DMS153 (cell line): ENCODE data around the gene RGS14.
"Not testable (repeated sequence)": the region's sequence is repeated elsewhere in the genome, so short reads cannot be mapped to it uniquely, and the experiment has no call there.

Source experiments
- DNase-seq: peaks from one replicate; lab custom pipeline; 2025; lab: John Stamatoyannopoulos, UW

Gene RGS14

DNA sequence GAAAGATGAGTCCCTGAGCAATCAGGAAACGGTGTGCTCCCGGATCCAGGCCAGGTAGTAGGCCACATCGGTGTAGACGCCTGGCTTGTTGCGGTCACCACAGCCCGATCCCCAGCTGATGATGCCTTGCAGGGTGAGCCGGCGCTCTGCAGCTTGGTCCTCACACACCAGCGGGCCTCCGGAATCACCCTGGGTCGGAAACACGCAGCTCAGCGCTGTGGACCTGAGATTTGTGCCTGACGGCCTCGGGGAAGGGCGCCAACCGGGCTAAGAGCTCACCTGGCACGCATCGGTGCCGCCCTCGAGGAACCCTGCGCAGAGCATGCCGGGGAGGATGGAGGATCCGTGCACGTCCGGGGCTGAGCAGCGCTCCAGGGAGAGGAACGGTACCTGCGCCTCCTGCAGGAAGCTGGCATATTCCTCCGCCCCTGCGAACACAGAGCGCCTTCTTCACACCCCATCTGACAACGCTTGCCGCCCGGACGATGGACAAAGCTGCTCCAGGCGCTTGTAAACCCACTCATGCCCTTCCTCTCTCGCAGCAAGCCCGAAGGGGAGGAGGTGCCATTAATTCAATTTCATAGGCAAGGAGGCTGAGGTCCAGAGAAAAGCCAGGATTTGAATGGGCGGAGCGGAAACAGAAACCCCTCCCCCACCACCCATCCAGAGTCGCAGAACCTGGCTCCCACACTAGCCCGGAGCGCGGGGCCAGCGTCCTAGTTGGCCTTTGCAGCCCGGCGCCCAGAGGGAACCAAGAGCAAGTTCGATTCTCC, 44.7 kb downstream of the RGS14 start:
- DNase-seq = peak; percentile 70

DNA sequence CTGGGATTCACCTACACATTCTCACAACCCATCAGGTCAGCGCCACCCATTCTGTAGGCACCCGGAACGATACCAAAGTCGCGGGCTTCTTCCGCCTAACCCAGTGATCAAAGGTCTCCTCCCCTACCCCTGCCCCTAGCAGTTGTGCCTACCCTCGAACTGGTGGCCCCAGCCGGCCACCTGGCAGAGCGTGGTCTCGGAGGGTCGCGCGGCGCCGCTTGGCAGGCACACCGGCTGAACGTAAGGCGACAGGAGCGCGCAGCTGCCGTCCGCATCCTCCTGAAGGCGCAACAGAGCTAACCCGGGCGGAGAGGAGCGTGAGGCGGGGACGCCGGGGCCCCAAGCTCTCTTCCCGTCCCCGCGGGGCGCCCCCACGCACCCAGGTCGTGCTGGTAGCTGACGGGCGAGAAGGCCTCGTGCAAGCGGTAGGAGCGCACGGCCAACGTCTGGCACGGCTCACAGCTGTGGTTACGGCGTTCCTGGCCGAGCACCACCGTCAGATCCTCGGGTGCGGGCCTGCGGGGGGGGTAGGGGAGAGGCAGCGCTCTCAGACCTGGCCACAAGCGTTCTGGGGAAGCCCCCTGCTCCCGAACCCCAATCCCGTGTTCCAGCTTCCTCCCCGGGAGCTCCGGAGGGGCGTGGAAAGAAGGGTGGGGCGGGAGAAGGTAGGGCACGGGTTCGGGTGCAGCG, 45.5 kb downstream of the RGS14 start:
- peak; percentile 4 for DNase-seq

DNA sequence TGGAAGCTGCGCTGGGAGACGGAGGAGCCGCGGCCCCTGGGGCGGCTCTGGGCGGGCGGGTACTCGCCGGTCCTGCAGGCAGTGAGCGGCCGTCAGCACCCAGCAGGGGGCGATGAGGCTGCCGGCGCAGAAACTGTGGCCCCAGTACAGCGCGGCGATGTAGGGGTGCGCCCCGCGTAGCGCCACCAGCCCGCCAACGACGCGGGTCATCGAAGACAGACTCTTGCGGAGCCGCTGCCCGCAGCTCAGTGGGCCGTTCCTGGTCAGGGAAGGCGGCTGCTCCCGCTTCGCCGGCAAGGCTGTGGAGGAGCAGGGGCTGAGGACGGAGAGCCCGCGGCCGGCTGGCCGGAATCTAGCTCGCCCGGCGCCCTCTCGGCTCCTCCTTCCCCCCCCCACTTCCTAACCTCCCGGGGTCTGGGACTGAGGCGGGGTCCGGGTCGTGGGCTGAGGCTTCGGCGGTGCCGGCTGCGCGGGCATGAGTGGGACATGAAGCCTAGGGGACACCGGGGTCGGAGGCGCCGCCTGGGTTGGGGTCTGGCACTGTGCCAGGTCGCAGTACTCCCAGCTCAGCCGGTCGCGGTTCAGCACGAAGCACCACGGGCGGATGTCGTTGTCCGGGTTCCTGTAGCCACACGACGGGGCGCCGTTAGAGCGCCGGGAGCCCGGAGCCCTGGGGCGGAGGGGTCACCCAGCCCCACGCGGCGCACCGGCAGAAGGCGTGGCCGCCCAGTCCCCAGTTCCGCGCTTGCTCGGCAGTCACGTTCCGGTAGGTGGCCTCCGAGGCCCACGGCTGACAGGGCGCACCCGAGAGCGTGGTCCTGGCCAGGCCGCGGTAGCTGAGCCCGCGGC, 46.3 kb downstream of the RGS14 start:
- peak; percentile 34 for DNase-seq

DNA sequence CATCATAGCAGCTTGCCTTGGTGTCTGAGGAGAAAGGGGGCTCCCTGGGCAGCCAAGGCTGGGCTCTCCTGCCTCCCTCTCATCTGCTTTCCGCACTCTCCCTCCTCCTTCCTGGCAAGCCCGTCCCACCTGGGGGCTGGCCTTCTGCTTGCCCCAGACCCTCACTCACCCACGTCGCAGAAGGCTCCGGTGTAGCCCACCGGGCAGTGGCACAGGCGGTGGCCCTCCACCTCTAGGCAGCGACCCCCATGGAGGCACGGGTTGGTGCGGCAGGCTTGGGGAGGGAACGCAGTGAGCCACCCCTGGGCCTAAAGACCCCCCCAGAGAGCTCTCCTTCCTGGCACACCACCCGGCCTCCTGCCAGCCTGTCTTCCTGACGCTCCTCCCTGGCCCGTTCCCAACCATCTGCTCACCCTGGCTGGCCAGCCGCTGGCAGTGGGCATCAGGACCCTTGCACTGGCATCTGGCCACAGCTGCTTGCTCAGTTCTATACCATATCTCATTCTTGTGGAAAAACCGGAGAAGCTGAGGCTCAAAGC, 47.0 kb downstream of the RGS14 start:
- no peak for DNase-seq

DNA sequence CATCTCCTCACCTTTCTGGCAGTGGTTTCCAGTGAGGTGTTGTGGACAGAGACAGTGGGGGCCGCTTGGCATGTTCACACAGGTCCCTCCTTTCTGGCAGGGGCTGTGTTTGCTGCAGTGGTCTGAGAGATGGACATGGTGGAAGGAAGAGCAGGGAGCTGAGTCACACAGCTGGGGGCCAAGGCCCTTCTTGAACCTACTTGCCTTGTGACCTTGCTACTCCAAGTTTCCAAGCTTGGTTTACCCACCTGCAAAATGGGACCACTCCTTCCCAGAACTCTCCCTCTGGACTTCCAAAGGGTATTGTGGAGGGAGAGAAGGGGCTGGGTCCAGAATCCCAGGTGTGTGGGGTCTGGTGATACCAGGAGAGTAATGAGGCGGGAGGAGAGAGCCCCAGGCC, 47.6 kb downstream of the RGS14 start:
- no peak for DNase-seq

DNA sequence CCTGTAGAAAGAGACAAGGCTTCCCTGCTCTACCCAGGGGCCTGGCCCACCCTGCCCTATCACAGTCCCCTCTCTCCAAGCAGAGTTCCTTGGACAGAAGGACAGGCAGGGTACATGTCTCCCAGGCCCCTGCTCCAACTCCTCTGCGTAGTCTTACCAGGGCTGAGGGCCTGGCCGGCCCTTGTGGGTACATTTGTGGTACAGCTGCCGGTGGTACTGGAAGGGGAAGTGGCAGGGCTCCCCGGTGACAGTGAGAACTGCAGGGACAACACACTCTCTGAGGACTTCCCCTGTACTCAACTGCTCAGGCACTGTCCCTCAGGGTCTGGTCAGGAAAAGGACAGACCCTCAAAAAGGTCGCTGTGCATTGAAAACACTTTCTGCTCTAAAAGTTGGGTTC, 48.1 kb downstream of the RGS14 start:
- no peak for DNase-seq

DNA sequence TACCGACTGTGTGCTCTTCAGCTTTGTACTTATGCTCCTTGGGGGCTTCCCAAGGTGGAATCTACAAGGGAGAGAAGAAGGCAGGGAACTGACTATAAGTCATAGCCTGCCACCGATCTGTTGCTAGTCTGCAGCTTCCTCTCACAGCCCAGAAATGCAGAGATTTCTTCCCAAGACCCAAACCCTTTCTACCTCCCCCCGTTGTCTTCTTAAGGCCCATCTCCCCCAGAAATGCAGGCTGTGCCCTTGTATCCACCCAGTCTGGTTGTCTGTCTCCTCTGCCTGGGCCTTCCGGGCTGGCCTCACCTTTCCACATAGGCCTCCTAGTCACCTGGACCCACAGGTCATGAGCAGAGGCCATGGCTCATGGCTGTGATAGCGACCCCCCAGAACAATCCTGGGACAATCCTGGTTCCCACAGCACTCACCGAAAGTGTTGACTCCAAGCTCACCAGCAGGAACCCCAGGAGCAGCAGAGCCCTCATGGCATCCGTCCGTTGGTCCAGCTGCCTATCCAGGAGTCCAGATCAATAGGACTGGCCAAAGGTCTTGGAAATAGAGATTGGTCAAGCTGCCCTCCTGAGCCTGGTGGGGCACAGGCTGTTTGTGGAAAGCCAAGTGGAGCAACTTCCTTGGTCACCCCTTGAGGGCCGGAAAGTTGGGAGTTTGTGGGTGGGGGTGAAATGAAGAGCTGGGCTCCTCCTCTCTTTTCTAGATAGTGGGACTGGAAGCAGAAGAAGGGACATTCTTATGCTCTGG, 51.5 kb downstream of the RGS14 start, which contains the start of gene F12:
F12 (minus strand) TSS at position 522 of the 759 bp plus-strand sequence; CDS start at position 485, 37 bp downstream.
- no peak for DNase-seq

DNA sequence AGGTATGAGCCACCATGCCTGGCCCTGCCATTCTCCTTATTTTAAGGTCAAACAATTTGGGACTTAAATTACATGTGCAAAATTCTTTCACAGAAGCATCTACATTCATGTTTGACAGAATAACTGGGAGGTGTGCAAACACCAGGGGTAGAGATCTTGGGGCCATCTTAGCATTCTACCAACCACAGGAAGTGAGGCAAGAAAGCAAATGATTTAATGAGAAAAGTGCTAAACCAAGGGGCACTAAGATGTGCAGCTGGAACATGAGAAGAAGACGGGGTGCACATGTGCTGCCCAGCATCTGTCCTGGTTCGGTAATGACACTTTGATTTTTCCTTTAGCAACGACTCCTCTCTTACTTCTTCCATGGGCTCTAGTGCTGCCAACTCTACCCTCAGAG, 52.9 kb downstream of the RGS14 start:
- DNase-seq = no peak

- no peak for DNase-seq
Observed at GRCh38 chr5:177412603-177413233, 55.0 kb downstream of the RGS14 start.

DNA sequence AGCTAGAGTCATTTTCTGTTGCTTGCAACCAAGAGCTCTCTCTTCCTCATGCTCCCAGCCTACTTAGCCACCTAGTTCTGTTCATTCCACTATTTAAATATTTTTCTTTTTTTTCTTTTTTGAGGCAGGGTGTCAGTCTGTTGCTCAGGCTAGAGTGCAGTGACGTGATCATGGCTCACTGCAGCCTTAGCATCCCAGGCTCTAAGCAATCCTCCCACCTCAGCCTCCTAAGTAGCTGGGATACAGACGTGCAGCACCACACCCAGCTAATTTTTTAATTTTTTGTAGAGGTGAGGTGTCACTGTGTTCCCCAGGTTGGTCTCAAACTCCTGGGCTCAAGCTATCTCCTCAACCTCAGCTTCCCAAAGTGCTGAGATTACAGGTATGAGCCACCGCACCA, 56.8 kb downstream of the RGS14 start:
- DNase-seq = no peak

DNA sequence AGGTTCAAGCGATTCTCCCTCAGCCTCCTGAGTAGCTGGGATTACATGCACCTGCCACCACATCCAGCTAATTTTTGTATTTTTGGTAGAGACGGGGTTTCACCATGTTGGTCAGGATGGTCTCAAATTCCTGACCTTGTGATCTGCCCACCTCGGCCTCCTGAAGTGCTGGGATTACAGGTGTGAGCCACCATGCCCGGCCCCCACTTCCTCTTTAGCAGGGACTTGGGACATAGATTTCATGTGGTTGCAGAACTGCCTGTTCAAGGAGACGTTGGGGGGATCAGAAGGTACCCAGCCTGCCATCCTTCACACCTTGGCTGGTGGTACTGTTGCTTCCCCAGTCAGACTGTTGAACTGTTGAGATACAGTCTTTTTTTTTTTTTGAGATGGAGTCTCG, 59.4 kb downstream of the RGS14 start:
- not testable (repeated sequence) for DNase-seq

- DNase-seq = no peak
Observed at GRCh38 chr5:177419046-177419445, 61.3 kb downstream of the RGS14 start.

- not testable (repeated sequence) for DNase-seq
Observed at GRCh38 chr5:177420472-177420871, 62.7 kb downstream of the RGS14 start.

DNA sequence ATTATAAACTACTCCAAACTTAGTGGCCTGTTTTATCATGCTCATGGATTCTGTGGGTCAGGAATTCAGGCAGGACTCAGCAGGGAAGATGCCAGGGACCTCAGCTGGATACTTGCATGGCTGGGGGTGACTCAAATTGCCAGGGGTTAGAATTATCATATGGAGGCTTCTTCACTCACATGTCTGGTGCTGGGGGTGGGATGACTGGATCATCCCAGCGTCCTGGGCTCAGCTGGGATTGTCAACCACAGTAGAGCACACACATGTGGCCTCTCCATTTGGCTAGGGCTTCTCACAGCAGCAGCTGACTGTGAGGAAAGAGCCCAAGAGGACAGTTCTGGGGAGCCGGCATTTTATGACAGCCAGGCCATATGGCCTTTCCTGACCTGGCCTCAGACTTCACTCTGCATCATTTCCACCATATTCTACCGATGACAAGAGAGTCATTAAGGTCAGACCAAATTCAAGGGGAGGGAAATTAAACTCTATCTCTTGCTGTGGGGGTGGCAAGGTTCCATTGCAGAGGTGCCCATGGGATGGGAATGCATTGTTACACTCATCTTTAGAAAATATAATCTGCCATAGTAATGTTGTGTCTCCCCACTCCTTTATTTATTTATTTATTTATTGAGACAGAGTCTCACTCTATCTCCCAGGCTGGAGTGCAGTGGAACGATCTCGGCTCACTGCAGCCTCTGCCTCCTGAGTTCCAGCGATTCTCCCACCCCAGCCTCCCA, 63.5 kb downstream of the RGS14 start:
- no peak for DNase-seq
